GM23338 (cell line): ENCODE measurements around the gene CACNA1C.

Source experiments
- CREB1 ChIP-seq: fragments of 250-450 bp; sonication (Bioruptor Pico); IDR thresholded peaks from 2 replicates; pipeline ENCODE4 v1.5.0; 2020; ENCODE audit warnings: low read depth, mild to moderate bottlenecking, moderate library complexity
- CTCF ChIP-seq, 2 experiments: fragments of 200-600 bp in 1 of 2; sonication (generic) in 1 of 2; conservative IDR thresholded peaks; 2 replicates each; pipeline versions ENCODE4 v1.5.1 to v1.6.1; 2016 to 2017; ENCODE audit warnings: antibody characterized with exemption in 2 of 2, low read depth in 2 of 2, mild to moderate bottlenecking in 2 of 2, moderate library complexity in 1 of 2
- EZH2 ChIP-seq: fragments of 200-600 bp; sonication (generic); IDR thresholded peaks from one replicate; pipeline ENCODE4 v1.8.0; 2017; ENCODE audit warnings: antibody characterized with exemption, mild to moderate bottlenecking, low read depth; ENCODE audit not compliant: unreplicated experiment
- EZH2phosphoT487 ChIP-seq: fragments of 200-600 bp; sonication (generic); IDR thresholded peaks from one replicate; pipeline ENCODE4 v1.8.1; 2018; ENCODE audit warnings: antibody characterized with exemption; ENCODE audit not compliant: unreplicated experiment
- JUNB ChIP-seq: IDR thresholded peaks from one replicate; pipeline ENCODE4 v1.6.1; 2016; ENCODE audit warnings: antibody characterized with exemption; ENCODE audit not compliant: unreplicated experiment
- POLR2AphosphoS5 ChIP-seq: IDR thresholded peaks from 2 replicates; pipeline ENCODE4 v1.6.1; 2016; ENCODE audit warnings: antibody characterized with exemption, low read depth
- REST ChIP-seq: IDR thresholded peaks from one replicate; pipeline ENCODE4 v1.6.1; 2018; ENCODE audit warnings: antibody characterized with exemption; ENCODE audit not compliant: unreplicated experiment
- ZNF331 ChIP-seq: fragments of 250-450 bp; sonication (Bioruptor Pico); IDR thresholded peaks from 2 replicates; pipeline ENCODE4 v1.5.0; 2020; ENCODE audit warnings: low read depth, mild to moderate bottlenecking, moderate library complexity

GRCh38 chr12:2229661-2230539 lies 177.1 kb downstream of the CACNA1C start:
- TF ChIP-seq CTCF (conservative IDR thresholded peaks at IDR 0.05; ENCODE audit: low read depth in 2 of 2) (peak in 1 of 2 experiments; percentile 59; a peak in 3 of 4 replicates), EZH2 (no peak), POLR2AphosphoS5 (no peak), EZH2phosphoT487 (no peak), REST (no peak), ZNF331 (CRISPR knock-in tag) (no peak), JUNB (no peak), CREB1 (CRISPR knock-in tag) (no peak)
